ENCODE data around the gene ZDHHC24.
"Not testable (repeated sequence)": the region's sequence is repeated elsewhere in the genome, so short reads cannot be mapped to it uniquely, and the experiment has no call there.

ZDHHC24 gene

DNA sequence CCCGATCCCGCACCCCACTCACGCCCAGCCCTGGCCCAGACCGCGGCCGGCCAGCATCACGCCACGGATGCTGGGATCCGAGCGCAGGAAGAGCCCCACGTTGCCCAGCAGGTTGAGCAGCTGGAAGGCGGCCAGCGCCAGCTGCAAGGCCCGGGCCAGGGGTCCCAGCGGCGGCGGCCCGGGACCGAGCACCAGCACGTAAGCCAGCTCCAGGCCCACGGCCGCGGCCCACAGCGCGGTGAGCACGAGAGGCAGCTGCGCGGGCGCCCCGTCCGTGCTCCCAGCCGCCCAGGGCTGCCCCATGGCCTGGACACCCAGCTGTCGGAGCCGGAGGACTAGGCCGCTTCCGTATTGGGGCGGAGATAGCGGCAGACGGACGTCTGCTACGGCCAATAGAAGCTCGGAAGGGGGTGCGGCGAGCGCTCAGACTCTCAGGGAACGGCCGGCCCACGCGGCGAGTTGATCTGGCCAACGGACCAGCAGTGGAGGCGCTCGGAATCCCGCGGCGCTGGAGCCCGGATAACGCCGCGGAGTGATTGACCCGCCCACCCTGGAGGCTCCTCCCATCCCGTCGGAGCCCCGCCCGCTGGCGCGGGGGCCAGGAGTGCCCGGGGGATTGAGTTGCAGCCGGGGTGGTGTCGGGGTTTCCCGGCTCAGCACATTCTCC lies at the start of gene ZDHHC24:
TSS of gene ZDHHC24 (minus strand) at position 348 of the 667 bp plus-strand sequence. CDS start at position 303, 45 bp downstream.
- DNase-seq, result peak; percentile 99

DNA sequence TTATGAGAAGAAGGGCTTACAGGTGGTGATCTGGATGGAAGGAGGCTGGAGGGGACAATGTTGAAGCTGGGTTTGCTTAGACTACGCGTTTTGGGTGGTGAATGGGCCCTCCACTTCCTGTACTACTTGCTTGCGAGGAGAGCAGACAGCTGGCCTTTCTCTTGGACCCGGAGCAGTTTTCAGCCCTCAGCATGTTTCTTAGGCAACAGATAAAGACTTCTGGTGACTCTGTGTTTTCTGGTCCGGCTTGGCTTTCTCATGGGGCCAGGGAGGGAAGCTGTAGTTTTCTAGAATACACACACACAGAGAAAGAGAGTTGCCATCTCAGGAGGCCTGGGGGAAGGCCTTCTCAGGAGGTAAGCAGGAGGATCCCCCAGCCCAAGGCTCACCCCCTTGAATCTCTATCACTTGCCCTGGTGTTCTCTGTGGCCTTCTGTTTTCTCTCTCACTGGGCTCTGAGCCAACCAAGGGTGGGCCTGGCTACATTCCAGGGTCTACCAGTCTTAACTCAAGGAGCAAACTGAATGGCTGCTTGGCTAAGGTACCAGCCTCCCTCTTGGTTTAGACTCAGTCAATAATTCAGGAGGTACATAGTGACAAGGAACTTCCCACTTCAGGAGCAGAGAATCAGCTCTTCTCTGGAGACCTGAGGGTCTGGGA lies 49.5 kb upstream of the ZDHHC24 start:
- DNase-seq, result peak; percentile 47

DNA sequence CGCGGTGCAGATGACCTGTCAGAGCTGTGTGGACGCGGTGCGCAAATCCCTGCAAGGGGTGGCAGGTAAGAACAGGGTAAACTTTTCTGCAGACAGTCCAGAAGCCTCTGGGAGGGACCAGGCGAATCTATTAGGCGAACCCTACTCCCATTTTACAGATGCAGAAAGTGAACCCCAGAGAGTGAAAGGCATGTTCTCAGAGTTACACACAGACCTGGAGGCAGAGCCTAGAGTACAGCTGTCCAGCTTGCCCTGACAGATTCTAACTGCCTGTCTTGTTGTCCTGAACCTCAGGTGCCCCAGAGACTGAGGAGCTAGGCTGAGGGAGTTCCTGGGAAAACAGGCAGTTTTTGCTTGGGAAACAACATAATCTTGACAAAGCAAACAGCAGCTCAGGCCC lies 47.8 kb upstream of the ZDHHC24 start:
- no peak for DNase-seq

GRCh38 chr11:66593303-66593635 lies 47.4 kb upstream of the ZDHHC24 start:
- DNase-seq, result no peak

- DNase-seq, result peak; percentile 98
These were observed 46.8 kb upstream of the ZDHHC24 start, which contains the start of the genes CCDC87 and CCS for GRCh38 chr11:66592457-66593302. Gene CCDC87 (minus strand): TSS chr11:66593063. CDS start chr11:66593015, 48 bp downstream. Gene CCS (plus strand): TSS chr11:66593185. CDS start chr11:66593262, 77 bp downstream.

GRCh38 chr11:66591175-66591574 lies 45.3 kb upstream of the ZDHHC24 start:
- DNase-seq, result no peak

DNA sequence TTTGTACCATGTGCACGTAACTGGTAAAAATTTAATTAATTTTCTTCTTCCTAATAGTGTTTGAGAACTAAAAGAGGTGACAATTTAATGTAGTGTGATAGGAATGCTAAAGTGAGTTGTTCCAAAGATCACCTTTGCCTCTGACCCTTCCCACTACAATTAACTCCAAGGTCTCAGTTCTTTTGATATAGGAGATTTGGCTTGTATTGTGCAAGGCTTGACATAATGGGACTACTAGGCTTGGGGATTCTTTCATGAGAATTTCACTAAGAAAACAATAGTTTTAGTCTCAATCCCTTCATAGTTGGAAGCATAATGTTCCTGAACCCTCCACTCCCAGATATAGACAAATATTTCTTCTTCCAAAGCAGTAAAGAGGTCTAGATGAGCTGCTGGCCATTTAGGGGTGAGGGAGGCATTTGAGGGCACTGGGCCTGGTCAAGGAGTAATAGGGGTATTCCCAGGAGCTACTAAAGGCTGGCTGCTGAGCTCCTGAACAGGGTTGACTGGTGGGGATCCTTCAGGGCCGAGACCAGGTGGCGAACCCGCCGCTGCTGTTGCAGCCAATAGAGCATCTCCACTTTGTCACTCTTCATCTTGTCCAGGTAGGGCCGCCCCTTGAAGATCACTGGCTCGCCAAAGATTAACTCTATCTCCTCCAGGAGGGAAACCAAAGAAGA lies 44.3 kb upstream of the ZDHHC24 start:
- DNase-seq, result no peak

DNA sequence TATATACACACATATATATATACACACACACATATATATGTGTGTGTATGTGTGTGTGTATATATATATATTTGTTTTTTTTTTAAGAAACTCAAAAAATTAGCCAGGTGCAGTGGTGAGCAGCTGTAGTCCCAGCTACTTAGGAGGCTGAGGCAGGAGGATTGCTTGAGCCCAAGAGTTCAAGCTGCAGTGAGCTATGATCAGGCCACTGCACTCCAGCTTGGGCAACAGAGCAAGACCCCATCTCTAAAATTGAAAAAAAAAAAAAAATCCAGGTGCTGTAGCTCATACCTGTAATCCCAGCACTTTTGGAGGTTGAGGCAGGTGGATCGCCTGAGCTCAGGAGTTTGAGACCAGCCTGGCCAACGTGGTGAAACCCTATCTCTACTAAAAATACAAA lies 43.5 kb upstream of the ZDHHC24 start:
- DNase-seq, result not testable (repeated sequence)

DNA sequence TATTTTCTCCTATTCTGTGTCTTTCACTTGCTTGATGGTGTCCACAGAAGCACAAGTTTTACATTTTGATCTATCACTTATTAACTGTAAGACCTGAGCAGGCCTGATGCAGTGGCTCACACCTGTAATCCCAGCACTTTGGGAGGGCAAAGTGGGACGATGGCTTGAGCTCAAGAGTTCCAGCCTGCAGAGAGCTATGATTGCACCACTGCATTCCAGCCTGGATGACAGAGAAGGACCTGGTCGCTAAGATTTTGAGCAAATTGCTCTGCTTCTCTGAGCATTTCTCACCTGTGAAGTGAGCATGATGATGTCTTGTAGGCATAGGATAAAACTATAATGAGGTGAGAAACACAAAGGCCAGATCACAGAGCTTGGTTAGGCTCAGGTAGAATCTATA lies 40.3 kb upstream of the ZDHHC24 start:
- no peak for DNase-seq

DNA sequence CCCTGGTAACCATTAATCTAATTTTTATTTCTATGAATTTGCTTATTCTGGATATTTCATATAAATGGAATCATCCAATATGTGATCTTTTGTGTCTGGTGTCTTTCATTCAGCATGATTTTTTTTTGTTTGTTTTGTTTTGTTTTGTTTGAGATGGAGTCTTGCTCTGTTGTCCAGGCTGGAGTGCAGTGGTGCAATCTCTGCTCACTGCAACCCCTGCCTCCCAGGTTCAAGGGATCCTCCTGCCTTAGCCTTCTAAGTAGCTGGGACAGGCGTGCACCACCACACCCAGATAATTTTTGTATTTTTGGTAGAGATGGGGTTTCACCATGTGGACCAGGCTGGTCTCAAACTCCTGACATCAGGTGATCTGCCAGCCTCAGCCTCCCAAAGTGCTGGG lies 39.6 kb upstream of the ZDHHC24 start:
- not testable (repeated sequence) for DNase-seq

DNA sequence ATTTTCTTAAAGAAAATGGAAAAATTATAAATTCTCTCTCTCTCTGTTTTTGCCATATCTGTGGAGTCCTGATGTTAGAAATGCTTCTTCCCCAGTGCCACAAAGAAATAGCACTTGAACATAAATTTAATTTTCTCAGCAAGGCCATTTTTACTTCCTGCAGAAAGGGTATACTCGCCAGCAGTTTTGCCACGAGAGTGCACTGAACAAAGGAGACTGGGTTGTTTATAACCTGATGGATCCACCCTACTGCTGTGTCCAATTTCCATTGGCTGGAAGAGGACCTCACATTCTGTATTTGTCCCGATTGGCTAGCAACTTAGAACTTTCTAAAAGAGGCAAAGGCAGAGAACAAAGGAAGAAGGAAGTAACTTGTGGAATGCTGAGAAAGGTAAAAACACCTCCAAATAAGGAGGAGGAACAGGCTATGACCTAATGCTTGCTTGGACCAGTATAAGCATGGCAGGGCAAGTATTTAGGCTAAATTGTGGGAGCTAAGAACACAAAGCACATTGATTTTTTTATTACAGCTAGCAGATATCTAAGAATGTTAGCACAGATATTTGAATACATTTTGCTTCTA lies 36.8 kb upstream of the ZDHHC24 start:
- not testable (repeated sequence) for DNase-seq

DNA sequence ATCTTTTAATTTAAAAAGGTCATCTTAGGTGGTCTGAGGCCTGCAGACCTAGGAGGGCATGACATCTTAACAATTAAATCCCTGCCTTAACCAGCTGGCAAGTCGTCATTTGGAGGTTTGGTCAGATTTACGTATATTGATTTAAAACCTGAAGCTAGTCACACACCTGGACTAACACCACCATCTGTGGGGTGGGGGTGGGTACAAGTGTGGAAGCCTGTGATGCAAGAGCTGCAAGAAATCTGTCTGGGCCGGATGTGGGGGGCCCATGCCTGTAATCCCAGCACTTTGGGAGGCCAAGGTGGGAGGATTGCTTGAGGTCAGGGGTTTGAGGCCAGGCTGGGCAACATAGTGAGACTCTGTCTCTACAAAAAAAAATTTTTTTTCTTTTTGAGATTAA lies 35.4 kb upstream of the ZDHHC24 start:
- DNase-seq, result no peak

DNA sequence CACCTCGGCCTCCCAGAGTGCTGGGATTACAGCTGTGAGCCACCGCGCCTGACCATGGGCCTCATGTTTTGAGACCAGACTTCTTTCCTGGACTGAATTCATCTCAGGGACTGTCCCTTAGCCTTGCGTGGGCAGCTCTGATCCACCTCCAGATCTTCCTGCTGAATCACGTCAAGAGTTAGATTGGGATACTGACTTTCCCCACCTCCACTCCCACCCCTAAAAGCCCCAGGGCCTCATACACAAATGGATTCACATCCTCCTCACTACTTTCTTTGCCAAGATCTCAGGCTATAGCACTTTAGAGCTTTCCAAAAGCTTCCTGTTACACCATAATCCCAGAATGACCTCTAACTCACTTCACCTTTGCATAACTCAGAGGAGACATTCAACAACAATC lies 35.0 kb upstream of the ZDHHC24 start:
- DNase-seq, result no peak

GRCh38 chr11:66579017-66579606 lies 33.3 kb upstream of the ZDHHC24 start:
- peak; percentile 71 for DNase-seq

GRCh38 chr11:66570850-66571180 lies 25.0 kb upstream of the ZDHHC24 start:
- DNase-seq, result no peak

GRCh38 chr11:66570079-66570849 lies 24.4 kb upstream of the ZDHHC24 start:
- no peak for DNase-seq

- no peak for DNase-seq
These were observed 23.2 kb upstream of the ZDHHC24 start for GRCh38 chr11:66569076-66569475.

DNA sequence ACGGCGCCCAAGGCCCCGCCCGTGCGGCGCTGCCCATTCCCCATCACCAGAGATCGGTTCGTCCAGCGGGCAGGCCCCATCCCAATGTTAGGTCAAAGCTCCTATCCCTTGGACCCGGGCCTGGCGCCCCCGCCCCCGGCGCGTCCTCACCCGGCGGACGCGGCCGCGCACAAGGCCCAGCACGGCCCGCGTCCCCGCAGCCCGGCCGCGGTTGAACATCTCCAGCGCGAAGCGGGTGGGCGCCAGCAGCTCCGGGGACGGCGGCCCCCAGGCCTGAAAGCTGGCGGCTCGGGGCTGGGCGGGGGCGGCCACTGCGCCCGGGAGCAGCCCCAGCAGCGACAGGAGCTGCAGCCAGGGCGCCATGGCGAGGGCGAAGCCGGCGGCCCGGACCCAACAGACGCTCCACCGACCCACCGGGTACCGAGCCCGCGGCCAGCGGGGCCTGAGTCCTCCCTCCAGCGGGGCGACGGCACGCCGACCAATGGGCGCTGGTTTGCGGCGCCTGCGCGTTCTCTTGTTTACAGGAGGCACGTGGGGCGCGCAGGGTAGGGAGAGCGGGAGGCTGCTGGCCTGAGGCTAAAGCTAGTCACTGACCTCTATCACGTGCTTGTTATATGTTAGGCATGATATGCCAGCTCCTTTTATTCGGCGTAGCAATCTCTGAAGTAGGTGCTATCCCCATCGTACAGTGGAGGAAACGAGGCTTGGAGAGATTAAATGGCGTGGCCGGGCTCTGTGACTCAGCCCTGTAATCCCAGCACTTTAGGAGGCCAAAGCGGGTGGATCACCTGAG lies 22.5 kb upstream of the ZDHHC24 start, which contains the start of gene CTSF:
TSS of gene CTSF (minus strand) at position 483 of the 793 bp plus-strand sequence. CDS start at position 363, 120 bp downstream.
- DNase-seq, result peak; percentile 94

DNA sequence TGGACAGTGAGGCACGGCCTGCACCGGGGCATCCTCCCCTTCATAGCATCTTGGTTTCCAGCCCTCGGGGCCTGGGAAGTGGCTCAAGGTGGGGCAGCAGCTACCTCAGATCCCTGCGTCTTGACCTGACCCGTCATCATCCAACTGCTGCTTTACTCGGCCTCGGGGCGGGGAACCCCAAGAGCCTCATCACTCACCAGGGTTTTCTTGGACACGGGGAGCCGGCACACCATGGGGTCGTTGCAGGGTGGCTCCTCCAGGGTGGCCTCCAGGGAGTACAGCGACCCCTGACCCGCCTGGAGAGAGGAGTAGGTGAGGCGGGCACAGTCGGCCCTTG lies 21.9 kb upstream of the ZDHHC24 start:
- no peak for DNase-seq

GRCh38 chr11:66566221-66566620 lies 20.4 kb upstream of the ZDHHC24 start:
- DNase-seq, result no peak

DNA sequence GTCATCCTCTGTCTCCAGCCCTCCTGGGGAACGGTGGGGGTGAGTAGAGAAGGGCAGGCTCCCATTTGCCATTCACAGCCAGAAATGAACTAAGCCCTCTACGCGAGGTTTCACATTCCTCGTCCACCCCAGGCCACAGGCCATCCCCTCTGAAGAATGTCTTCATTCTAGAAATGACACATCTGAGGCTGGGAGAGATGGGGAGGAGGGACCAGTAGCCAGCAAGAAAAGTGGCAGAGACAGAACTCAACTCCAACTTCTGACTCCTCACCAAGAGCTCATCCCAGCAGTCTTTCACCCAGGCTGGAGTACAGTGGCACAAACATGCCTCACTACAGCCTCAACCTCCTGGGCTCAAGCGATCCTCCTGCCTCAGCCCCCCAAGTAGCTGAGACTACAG lies 19.1 kb upstream of the ZDHHC24 start:
- no peak for DNase-seq

Measured in NCI-H69 (cell line).